B cell (primary cell): ENCODE results near the gene TEX14. TPM values are rescaled to one million over a fixed set of nuclear protein-coding genes. Genes with fewer than 3 reads are reported as not detected.

ENCODE experiments used
- ATAC-seq: fragments of 200-7000 bp; cut with Tn5 transposase; one replicate; pipeline ENCODE4 v1.10.0; 2021; ENCODE audit warnings: low read depth, mild to moderate bottlenecking, moderate number of reproducible peaks, moderate library complexity
- CTCF ChIA-PET: fragments of 350-600 bp; sonication (Branson Sonifier 250); formaldehyde crosslinking; loops from one replicate; lab custom pipeline; 2021; ENCODE audit warnings: antibody characterized with exemption, inconsistent platforms; lab: Charles Lee
- POLR2A ChIA-PET: fragments of 350-600 bp; sonication (Branson Sonifier 250); formaldehyde crosslinking; loops from one replicate; lab custom pipeline; 2021; ENCODE audit warnings: antibody characterized with exemption; lab: Charles Lee
- DNase-seq: peaks from one replicate; pipeline ENCODE4 v3.0.0; 2013
- H2AFZ ChIP-seq: 2 replicates; pipeline ENCODE4 v1.6.1; 2012; ENCODE audit warnings: mild to moderate bottlenecking, low read depth, low read length; ENCODE audit not compliant: insufficient read depth, poor library complexity, severe bottlenecking
- H3K27ac ChIP-seq, 2 donors: 1 replicate in 1 of 2; 2 replicates in 1 of 2; pipeline ENCODE4 v1.5.1; 2012 to 2013; ENCODE audit warnings: low read length in 2 of 2, mild to moderate bottlenecking in 2 of 2, moderate library complexity in 1 of 2
- H3K27me3 ChIP-seq, 4 experiments: fragments of 200-600 bp in 1 of 4; sonication (generic) in 1 of 4; replicated peaks in 1 of 4; 1 replicate in 2 of 4; 2 replicates in 2 of 4; pipeline versions ENCODE4 v1.6.1 to v1.7.0; 2013 to 2016; ENCODE audit warnings: low read length in 3 of 4, mild to moderate bottlenecking in 2 of 4, mixed read lengths in 1 of 4, moderate library complexity in 1 of 4; ENCODE audit not compliant: insufficient read depth in 4 of 4, control insufficient read depth in 3 of 4; ENCODE audit errors: control extremely low read depth in 1 of 4
- H3K36me3 ChIP-seq, 2 experiments: replicated peaks in 1 of 2; 1 replicate in 1 of 2; 2 replicates in 1 of 2; pipeline versions ENCODE4 v1.6.1 to v1.7.1; 2013; ENCODE audit warnings: low read length in 1 of 2; ENCODE audit not compliant: insufficient read depth in 2 of 2, control insufficient read depth in 1 of 2; ENCODE audit errors: control extremely low read depth in 1 of 2, extremely low read depth in 1 of 2
- H3K4me1 ChIP-seq, 2 donors: fragments of 200-600 bp in 1 of 2; sonication (generic) in 1 of 2; 1 replicate in 1 of 2; 2 replicates in 1 of 2; pipeline versions ENCODE4 v1.5.1 to v1.6.1; 2013 to 2017; ENCODE audit warnings: low read length in 2 of 2; ENCODE audit not compliant: control insufficient read depth in 2 of 2, insufficient read depth in 2 of 2
- H3K4me2 ChIP-seq: replicated peaks from 2 replicates; pipeline ENCODE3; 2012; ENCODE audit warnings: mild to moderate bottlenecking, low read depth, low read length; ENCODE audit not compliant: poor library complexity, severe bottlenecking
- H3K4me3 ChIP-seq, 5 experiments: fragments of 200-600 bp in 1 of 5; sonication (generic) in 1 of 5; 1 replicate in 3 of 5; 2 replicates in 2 of 5; pipeline versions ENCODE4 v1.5.1 to v1.7.0; 2011 to 2016; ENCODE audit warnings: low read length in 4 of 5, mild to moderate bottlenecking in 4 of 5, low read depth in 2 of 5, control low read depth in 1 of 5, moderate library complexity in 1 of 5; ENCODE audit not compliant: insufficient read depth in 1 of 5; ENCODE audit errors: control extremely low read depth in 1 of 5, extremely low read depth in 1 of 5
- H3K79me2 ChIP-seq: fragments of 200-600 bp; sonication (generic); one replicate; pipeline ENCODE4 v1.6.0; 2016; ENCODE audit warnings: low read length; ENCODE audit not compliant: control insufficient read depth, insufficient read depth
- H3K9ac ChIP-seq: fragments of 200-600 bp; sonication (generic); 2 replicates; pipeline ENCODE4 v1.6.1; 2017; ENCODE audit warnings: mild to moderate bottlenecking, low read length, moderate library complexity
- H3K9me3 ChIP-seq, 3 donors: one replicate each; pipeline versions ENCODE4 v1.6.1 to v1.7.1; 2013; ENCODE audit warnings: low read length in 2 of 3; ENCODE audit not compliant: control insufficient read depth in 2 of 3, insufficient read depth in 1 of 3; ENCODE audit errors: control extremely low read depth in 1 of 3
- H4K20me1 ChIP-seq: 2 replicates; pipeline ENCODE4 v1.6.0; 2012; ENCODE audit warnings: mild to moderate bottlenecking, low read length; ENCODE audit not compliant: insufficient read depth, control insufficient read depth, poor library complexity, severe bottlenecking
- H3K27ac Mint-ChIP-seq: one replicate; pipeline ENCODE4 v1.8.0; 2021; ENCODE audit warnings: mixed read lengths
- H3K27me3 Mint-ChIP-seq: one replicate; pipeline ENCODE4 v1.8.0; 2021; ENCODE audit warnings: mixed read lengths
- H3K4me1 Mint-ChIP-seq: one replicate; pipeline ENCODE4 v1.8.0; 2021; ENCODE audit warnings: mixed read lengths
- H3K4me3 Mint-ChIP-seq: one replicate; pipeline ENCODE4 v1.8.0; 2021; ENCODE audit warnings: mixed read lengths
- H3K9me3 Mint-ChIP-seq: one replicate; pipeline ENCODE4 v1.8.0; 2022; ENCODE audit warnings: mixed read lengths; ENCODE audit not compliant: insufficient read depth
- CTCF ChIP-seq: fragments of 200-600 bp; IDR thresholded peaks from one replicate; pipeline ENCODE4 v1.8.0; 2022; ENCODE audit warnings: antibody characterized with exemption, mild to moderate bottlenecking
- EZH2 ChIP-seq: IDR thresholded peaks from 2 replicates; pipeline ENCODE4 v1.6.1; 2012; ENCODE audit warnings: borderline replicate concordance, low read depth, mild to moderate bottlenecking, moderate library complexity, low read length; ENCODE audit not compliant: insufficient read depth, poor library complexity, severe bottlenecking
- WGBS: methylation state at CpG from one replicate; pipeline ENCODE4 v1.1.5; 2013; ENCODE audit warnings: missing lambda C conversion rate; ENCODE audit not compliant: insufficient coverage; 5-methylcytosine and 5-hydroxymethylcytosine counted together
- intact Hi-C: fragments of 100-400 bp; cut with micrococcal nuclease; formaldehyde crosslinking; loops from one replicate; pipeline ENCODE4 v1.10.0; 2022
- polyA plus RNA-seq: library from polyadenylated mRNA; depleted of rRNA; stranded (reverse); fragments of >200 nt; gene quantifications from 2 replicates; pipeline ENCODE4 v1.2.3, GENCODE V29; 2012
- total RNA-seq, 2 donors: library from RNA; stranded (reverse); fragments of 120-200 nt in 1 of 2; gene quantifications; 1 replicate in 1 of 2; 2 replicates in 1 of 2; pipeline versions ENCODE4 v1.2.3 to v1.2.4, GENCODE V29; 2013 to 2022

TEX14 gene
- total and polyA plus RNA-seq, 2 donors (not counting 1 experiment from before 2014, with no cell fraction given): 0.10 to 0.20 TPM

- no peak for DNase-seq
These were observed 162.6 kb downstream of the TEX14 start for GRCh38 chr17:58529275-58529674.

GRCh38 chr17:58528443-58528842 lies 163.4 kb downstream of the TEX14 start:
- WGBS: no CpG with 5 or more reads among the region's 3 CpGs
- ATAC-seq: no peak

More at GRCh38 chr17:58529275-58529674, 162.6 kb downstream of the TEX14 start:
- H3K27me3 Mint-ChIP-seq: peaks cover 23% of the 10 kb centered on the region
- no peak overlapping the region for H3K27ac Mint-ChIP-seq
- Histone ChIP-seq H3K4me3 (no peak overlapping the region), H3K9me3 (no peaks in the 10 kb centered on the region), H3K27me3 (peaks cover 0 to 33% (median 12%) of the 10 kb centered on the region in 4 experiments), H2AFZ (no peak overlapping the region), H3K36me3 (no peaks in the 10 kb centered on the region), H3K9ac (no peak overlapping the region), H3K4me2 (no peak overlapping the region), H3K4me1 (peaks cover 12 to 13% of the 10 kb centered on the region in 2 donors), H3K79me2 (no peaks in the 10 kb centered on the region), H4K20me1 (no peaks in the 10 kb centered on the region), H3K27ac (no peak overlapping the region)
- TF ChIP-seq CTCF (no peak), EZH2 (no peak)
- H3K4me1 Mint-ChIP-seq: peaks cover 6% of the 10 kb centered on the region
- WGBS: 64% methylated on average over 1 of the region's 1 CpG
- ChIA-PET CTCF (interaction anchor here (0.7 kb wide), 1 partner anchor 1670 kb away, joined by 5 read pairs; no protein-coding TSS in a partner anchor), POLR2A (no interaction called here)
- H3K4me3 Mint-ChIP-seq: no peak overlapping the region
- no peaks in the 10 kb centered on the region for H3K9me3 Mint-ChIP-seq
- intact Hi-C loops: no loop called here
- no peak for ATAC-seq

More at GRCh38 chr17:58528443-58528842, 163.4 kb downstream of the TEX14 start:
- Mint-ChIP-seq H3K27me3 (peaks cover 22% of the 10 kb centered on the region), H3K27ac (no peak overlapping the region), H3K4me3 (no peak overlapping the region), H3K9me3 (no peaks in the 10 kb centered on the region), H3K4me1 (peaks cover 6% of the 10 kb centered on the region)
- peaks cover 0 to 25% (median 9%) of the 10 kb centered on the region in 4 experiments for H3K27me3 ChIP-seq
- no peak overlapping the region for H3K27ac ChIP-seq
- ChIA-PET POLR2A (no interaction called here), CTCF (interaction anchor here (2.0 kb wide), 1 partner anchor 10 kb away, joined by 8 read pairs; no protein-coding TSS in a partner anchor)
- H3K4me1 ChIP-seq: peaks cover 12 to 13% of the 10 kb centered on the region in 2 donors
- H3K79me2 ChIP-seq: no peaks in the 10 kb centered on the region
- intact Hi-C loops: no loop called here
- DNase-seq: no peak
- H4K20me1 ChIP-seq: no peaks in the 10 kb centered on the region
- no peak overlapping the region for H3K4me2 ChIP-seq
- TF ChIP-seq EZH2 (no peak), CTCF (no peak)
- no peak overlapping the region for H2AFZ ChIP-seq
- no peak overlapping the region for H3K4me3 ChIP-seq
- no peaks in the 10 kb centered on the region for H3K36me3 ChIP-seq
- H3K9me3 ChIP-seq: no peaks in the 10 kb centered on the region
- H3K9ac ChIP-seq: no peak overlapping the region
